Occipital lobe (tissue), 2 donors: ENCODE results near the gene GP1BA. TPM values are rescaled to one million over a fixed set of nuclear protein-coding genes. Genes with fewer than 3 reads are reported as not detected.

Experiments used
- DNase-seq: peaks from one replicate; lab custom pipeline; 2025; lab: John Stamatoyannopoulos, UW
- total RNA-seq: library from RNA; depleted of rRNA; stranded (reverse); fragments of >200 nt; gene quantifications from one replicate; pipeline ENCODE4 v1.2.3, GENCODE V29; 2014

Gene GP1BA
- not detected for total RNA-seq

DNA sequence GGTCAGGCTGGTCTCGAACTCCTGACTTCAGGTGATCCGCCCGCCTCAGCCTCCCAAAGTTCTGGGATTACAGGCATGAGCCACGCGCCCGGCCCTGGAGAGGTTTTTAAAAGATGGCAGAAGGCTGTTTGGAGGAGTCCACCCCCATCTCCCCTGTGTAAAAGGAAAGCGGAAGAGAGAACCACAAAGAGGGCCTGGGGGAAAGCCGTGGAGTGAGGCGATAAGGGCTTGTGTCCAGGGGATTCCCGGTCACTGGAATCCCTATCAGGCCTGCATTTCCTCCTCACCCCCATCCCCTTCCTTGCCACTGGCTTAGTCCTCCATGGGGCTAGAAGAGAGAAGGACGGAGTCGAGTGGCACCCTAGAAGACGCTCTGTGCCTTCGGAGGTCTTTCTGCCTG, at the start of gene GP1BA:
Gene GP1BA, plus strand, starts transcription at position 315 of the 400 bp plus-strand sequence. CDS start 328 bp downstream, outside the sequence.
- no peak for DNase-seq

DNA sequence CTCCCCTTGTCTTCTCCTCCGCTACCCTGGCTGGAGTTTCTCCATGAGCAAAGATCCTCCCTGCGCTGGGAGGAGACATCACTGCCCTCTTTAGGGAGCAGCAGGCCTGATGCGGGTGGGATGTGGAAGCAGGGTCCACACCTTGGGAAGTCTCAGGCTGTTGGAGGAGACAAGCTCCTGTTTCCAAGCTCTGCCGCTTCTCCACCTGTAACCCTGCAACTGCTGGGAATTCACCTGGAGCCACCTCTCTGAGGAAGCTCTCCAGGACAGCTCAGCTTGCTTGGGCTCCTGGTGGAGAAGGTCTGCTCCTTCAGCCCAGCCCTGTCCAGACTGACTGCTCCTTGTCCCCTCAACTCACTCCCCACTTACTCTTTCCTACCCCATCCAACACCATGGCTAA, 47.6 kb upstream of the GP1BA start:
- no peak for DNase-seq

DNA sequence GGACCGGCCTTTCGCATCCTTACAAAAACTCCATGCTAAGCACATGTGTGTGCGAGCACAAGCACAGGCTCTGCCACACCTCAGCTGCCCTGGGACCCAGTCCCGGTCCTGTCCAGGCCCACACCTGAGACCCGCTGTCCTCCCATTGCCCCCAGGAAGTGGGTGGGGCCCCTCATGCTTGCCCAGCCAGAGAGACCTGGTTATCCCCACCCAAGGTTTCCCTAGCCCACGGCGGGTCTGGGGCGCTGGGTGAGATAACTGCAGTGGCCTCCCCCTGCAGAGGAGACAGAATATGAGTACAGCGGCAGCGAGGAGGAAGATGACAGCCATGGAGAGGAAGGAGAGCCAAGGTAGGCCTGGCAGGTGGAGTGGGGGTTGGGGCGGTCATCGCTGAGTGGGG, 45.2 kb upstream of the GP1BA start:
- DNase-seq, result no peak

DNA sequence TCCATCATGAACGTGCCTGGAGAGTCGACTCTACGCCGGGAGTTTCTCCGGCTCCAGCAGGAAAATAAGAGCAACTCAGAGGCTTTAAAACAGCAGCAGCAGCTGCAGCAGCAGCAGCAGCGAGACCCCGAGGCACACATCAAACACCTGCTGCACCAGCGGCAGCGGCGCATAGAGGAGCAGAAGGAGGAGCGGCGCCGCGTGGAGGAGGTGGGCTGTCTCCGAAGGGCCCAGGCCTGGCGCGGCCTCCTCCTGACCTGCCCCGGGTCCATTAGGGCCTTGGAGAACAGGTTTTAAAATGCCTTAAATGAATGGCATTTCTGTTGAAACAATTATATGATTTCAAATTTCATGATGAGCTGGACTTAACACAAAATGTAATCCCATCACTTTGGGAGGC, 44.5 kb upstream of the GP1BA start:
- DNase-seq, result no peak

DNA sequence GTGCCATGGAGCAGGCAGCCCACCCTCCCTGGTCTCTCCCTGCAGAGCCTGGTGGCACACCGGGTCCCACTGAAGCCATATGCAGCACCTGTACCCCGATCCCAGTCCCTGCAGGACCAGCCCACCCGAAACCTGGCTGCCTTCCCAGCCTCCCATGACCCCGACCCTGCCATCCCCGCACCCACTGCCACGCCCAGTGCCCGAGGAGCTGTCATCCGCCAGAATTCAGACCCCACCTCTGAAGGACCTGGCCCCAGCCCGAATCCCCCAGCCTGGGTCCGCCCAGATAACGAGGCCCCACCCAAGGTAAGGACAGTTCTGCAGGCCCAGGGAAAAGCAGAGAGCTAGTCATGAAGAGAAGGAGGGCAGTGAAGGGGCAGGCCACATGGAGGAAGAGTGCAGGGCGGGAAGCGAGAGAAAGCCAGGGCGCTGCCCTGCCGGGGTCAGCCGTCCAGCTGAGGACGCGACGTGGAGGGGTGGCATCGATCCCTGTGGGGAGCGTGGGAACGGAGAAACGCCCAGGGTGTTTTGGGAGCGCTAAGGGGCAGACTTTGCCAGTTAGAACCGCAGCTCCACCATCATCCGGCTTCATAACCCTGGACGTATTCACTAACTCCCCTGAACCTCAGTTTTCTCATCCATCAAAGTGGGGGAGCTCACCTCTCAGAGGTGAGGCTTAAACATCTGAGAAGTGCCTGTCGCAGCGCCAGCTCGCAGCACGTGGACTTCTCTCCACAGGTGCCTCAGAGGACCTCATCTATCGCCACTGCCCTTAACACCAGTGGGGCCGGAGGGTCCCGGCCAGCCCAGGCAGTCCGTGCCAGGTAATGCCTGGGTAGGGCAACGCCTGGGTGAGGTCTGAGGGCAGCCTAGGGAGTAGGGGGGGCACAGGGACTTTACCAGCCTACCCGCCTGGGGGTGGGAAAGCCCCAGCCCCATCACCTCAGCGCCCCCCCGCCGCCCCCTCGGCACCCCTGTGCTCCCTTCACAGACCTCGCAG, 40.4 kb upstream of the GP1BA start:
- DNase-seq, result no peak

DNA sequence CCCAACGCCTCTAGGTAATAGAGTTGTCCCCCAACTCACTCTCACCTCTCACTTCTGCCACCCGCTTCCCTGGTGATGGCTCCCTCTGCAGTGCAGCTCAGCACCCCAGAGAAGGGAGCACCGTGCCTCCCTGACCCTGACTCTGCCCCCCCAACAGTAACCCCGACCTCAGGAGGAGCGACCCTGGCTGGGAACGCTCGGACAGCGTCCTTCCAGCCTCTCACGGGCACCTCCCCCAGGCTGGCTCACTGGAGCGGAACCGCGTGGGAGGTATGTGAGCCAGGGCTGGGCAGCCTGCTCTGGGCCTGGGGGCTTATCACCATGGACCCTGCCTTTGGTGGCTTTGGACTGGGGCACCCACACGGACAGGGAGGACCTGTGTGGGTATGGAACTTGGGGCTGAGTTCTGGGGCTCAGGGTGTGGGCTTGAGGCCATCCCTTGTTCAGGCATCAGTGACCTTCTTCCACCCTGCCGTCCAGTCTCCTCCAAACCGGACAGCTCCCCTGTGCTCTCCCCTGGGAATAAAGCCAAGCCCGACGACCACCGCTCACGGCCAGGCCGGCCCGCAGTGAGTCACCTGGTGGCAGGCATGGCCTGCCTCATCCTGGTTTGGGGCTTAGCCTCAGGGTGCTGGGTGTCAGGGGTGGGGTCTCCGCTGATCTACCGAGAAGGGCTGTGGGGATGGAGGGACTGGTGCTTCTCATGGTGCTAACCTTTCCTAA, 39.4 kb upstream of the GP1BA start:
- no peak for DNase-seq

DNA sequence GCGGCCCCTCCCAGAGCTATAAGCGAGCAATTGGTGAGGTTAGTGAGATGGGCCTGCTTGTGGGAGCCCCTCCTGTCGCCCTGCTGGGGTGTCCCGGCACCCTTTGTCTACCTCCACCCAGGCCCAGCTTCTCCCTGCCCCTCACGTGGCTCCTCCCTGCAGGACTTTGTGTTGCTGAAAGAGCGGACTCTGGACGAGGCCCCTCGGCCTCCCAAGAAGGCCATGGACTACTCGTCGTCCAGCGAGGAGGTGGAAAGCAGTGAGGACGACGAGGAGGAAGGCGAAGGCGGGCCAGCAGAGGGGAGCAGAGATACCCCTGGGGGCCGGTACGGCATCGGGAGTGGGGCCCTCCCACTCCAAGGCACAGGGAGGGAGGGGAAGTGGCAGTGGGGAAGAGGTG, 38.8 kb upstream of the GP1BA start:
- no peak for DNase-seq

DNA sequence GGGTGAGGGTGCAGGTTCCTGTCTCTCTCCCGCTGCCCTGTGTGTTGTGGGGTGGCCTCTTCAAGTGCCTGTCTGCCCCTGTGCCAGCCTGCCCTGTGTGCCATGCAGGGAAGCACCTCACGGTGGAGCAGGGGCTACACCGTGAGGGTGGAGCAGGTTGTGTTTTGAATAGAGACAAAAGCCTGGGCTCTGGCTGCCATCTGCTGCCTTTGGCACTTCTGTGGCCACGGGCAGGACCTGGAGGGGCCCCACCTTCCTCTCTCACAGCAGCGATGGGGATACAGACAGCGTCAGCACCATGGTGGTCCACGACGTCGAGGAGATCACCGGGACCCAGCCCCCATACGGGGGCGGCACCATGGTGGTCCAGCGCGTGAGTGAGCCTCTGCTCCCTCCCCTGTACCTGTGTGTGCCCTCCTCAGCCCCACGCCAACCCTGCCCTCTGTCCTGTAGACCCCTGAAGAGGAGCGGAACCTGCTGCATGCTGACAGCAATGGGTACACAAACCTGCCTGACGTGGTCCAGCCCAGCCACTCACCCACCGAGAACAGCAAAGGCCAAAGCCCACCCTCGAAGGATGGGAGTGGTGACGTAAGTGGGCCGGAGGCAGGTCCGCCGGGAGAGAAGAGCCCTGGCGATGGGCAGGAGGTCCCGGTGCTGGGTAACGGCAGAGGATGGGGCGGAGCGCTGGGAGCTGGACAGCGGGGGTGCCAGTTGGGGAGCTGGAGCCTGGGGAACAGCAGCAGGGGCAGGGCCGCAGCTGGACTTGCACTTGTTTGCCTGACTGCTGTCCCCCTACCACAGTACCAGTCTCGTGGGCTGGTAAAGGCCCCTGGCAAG, 38.1 kb upstream of the GP1BA start:
- no peak for DNase-seq

DNA sequence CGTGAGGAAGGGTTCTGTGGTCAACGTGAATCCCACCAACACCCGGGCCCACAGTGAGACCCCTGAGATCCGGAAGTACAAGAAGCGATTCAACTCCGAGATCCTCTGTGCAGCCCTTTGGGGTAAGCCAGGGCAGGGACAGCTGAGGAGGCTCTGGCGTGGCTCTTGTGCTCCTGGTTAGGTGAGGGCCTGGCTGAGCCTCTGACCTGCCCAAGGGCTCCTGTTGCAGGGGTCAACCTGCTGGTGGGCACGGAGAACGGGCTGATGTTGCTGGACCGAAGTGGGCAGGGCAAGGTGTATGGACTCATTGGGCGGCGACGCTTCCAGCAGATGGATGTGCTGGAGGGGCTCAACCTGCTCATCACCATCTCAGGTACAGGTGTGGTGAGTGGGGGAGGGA, 37.0 kb upstream of the GP1BA start:
- DNase-seq, result no peak

DNA sequence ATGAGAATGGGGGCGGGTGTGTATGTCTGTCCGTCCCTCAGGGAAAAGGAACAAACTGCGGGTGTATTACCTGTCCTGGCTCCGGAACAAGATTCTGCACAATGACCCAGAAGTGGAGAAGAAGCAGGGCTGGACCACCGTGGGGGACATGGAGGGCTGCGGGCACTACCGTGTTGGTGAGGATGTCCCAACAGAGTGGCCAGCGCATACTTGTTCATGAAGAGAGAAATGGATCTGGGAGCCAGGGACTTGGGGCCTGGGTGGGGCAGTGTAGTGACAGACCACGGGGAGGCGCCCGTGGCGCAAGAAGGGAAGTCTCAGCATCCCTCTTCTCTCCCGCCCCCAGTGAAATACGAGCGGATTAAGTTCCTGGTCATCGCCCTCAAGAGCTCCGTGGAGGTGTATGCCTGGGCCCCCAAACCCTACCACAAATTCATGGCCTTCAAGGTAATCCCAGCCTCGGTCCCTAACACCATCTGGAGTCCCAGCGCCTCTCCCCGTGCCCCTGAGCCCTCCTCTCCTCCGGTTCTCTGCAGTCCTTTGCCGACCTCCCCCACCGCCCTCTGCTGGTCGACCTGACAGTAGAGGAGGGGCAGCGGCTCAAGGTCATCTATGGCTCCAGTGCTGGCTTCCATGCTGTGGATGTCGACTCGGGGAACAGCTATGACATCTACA, 36.3 kb upstream of the GP1BA start:
- no peak for DNase-seq

DNA sequence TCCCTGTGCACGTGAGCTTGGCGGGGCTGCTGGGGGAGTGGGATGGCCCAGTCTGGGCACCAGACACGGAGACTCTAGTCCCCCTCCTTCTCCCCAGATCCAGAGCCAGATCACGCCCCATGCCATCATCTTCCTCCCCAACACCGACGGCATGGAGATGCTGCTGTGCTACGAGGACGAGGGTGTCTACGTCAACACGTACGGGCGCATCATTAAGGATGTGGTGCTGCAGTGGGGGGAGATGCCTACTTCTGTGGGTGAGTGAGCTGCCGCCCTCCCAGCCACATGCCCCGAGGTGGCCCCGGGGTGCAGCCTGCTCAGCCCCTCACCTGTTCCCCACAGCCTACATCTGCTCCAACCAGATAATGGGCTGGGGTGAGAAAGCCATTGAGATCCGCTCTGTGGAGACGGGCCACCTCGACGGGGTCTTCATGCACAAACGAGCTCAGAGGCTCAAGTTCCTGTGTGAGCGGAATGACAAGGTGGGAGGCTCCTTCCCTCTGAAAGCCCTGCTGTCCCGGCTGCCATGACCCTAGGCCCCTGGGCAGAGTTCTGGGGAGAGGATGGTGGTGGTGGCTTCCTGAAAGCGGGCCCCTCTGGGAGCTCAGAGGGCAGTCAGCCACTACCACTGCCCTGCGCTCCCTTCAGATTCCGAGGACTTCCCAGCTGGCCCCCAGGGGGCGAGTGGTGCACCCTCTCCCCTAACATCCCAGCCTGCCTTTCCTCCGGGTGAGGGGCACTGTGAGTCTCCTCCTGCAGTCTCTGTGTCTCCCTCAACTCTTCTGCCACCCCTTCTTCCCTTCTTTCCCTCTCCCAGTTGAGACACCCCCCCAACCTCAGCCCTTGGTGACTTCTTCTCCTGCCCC, 35.5 kb upstream of the GP1BA start:
- DNase-seq, result no peak

DNA sequence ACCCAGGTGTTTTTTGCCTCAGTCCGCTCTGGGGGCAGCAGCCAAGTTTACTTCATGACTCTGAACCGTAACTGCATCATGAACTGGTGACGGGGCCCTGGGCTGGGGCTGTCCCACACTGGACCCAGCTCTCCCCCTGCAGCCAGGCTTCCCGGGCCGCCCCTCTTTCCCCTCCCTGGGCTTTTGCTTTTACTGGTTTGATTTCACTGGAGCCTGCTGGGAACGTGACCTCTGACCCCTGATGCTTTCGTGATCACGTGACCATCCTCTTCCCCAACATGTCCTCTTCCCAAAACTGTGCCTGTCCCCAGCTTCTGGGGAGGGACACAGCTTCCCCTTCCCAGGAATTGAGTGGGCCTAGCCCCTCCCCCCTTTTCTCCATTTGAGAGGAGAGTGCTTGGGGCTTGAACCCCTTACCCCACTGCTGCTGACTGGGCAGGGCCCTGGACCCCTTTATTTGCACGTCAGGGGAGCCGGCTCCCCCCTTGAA, 34.8 kb upstream of the GP1BA start:
- no peak for DNase-seq

DNA sequence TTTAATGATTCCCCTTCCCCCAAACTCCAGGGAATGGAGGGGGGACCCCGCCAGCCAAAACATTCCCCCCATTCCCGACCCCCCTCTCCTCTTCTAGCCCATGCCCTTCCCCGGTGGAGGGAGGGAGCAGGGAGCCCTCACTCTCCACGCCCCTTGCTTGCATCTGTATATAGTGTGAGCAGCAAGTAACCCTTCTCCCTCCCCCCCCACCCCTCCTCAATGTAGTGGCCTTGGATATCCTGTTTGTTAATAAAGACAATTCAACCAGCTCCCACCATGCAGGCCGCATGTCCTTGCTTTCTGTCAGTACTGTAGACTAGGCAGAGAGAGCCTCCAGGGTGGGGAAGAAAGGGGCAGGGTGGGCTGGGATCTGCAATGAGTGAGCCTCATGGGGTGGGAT, 34.3 kb upstream of the GP1BA start:
- no peak for DNase-seq

DNA sequence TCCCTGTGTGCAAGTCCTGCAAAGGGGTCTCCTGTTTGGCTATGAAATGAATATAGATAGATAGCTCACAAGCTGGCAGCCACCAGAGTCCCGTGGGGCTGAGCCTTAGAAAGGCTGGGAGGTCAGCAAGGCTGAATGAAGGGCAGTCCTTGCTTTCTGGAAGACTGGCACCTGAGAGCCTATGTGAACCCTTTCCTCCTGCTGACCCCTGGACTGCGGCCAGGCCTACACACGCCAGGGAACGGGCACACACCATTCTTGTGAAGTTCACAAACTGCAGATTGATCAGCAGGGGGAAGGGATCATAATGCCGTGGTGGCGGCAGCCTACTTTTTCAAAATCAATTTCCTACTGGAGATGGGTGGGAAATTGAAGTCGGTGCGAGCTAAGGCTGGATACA, 33.7 kb upstream of the GP1BA start:
- no peak for DNase-seq

DNA sequence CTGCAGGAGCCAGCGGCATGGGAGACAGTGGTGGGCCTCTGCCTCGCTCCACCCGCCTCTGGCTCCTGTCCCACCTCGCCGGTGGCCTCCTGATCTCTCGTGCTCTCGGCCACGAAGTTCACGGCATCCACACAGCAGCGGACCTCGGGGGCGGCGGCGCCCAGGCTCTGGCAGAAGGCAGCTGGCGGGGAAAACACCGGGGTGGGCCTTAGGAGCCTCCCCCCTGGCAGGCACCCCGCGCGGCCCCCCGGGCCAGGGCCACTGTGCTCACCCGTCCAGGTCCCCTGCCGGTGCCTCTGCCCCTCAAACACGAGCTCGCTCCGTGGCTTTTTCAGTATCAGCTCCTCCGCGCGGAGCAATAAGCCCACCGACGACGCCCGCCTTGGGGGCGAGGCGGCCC, 33.1 kb upstream of the GP1BA start:
- no peak for DNase-seq

DNA sequence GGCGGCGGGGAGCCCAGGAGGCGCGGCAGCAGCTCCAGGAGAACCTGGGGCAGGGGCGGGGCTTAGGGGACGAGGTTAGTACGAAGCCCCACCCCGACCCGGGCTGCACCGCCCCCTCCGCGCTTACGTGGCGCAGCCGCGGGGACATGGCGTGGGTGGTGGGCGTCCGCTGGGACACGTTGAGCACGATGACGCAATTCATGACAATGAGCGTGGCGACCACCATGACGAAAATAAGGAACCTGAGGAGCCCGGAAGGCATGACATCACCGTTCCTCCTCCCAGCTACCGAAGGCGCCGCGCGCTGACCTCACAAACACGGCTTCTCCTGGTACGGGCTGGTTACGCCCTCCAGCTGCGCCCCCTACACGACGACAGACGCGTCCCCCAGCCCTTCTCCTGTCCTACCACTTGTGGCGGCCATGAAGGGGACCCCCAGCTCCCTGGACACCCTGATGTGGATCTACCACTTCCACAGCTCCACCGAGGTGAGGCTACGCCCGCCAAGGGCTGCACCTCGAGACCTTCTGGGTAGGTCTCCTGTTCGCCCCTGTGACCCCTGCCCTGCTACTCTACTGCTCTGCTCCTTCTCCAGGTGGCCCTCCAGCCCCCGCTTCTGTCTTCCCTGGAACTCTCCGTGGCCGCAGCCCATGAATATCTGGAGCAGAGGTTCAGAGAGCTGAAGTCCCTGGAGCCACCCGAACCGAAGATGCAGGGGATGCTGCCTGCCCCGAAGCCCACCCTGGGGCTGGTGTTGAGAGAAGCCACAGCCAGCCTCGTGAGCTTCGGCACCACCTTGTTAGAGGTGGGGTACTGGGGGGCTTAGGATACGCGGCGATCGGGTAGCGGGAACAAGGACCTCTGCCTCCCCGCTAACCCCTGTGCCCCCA, 32.5 kb upstream of the GP1BA start, which contains the start of gene C17orf107:
Gene C17orf107, plus strand, starts transcription at position 196 of the 890 bp plus-strand sequence. Its CDS starts 227 bp downstream, at position 423.
- peak; percentile 68 for DNase-seq

DNA sequence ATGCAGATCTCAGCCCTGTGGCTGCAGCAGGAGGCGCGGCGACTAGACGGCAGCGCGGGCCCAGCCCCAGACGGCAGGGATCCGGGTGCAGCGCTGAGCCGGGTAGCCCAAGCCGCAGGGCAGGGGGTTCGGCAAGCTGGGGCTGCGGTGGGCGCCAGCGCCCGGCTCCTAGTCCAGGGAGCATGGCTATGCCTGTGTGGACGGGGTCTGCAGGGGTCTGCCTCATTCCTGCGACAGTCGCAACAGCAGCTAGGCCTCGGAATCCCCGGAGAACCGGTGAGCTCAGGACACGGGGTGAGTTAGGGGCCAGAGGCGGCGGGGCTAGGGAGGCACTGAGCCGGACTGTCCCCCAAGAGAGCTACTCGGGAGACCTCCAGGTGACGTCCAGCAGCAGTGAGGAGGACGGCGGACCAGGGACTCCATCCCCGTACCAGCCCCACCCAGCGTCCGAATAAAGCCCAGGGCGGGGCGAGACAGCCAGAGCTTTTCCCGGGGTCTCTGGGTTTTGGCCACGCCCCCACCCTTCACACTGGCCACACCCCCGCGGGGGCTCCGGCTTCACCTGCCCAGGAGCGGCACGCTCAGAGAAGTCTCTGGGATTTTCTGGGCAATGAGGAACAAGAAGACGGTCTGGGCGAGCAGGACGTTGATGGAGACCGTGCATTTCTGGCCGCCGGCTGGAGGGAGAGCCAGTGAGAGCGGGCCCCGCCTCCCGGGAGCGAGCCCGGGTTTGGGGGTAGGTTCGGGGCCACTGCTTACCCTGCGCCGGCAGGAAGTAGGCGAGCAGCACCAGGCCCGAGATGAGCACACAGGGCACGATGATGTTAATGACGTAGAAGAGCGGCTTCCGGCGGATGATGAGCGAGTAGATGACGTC, 31.6 kb upstream of the GP1BA start:
- no peak for DNase-seq
